ENCODE measurements around the gene TNIK.
"Not testable (repeated sequence)": the region's sequence is repeated elsewhere in the genome, so short reads cannot be mapped to it uniquely, and the experiment has no call there.

TNIK gene

GRCh38 chr3:171125010-171125409 is 335.2 kb downstream of the TNIK start:
- no peak for DNase-seq (ENCODE audit: low read depth)

GRCh38 chr3:171123915-171124314 is 336.3 kb downstream of the TNIK start:
- no peak for DNase-seq (ENCODE audit: low read depth)

GRCh38 chr3:171122861-171123260 is 337.3 kb downstream of the TNIK start:
- no peak for DNase-seq (ENCODE audit: low read depth)

- no peak for DNase-seq (ENCODE audit: low read depth)
These were observed 338.0 kb downstream of the TNIK start for GRCh38 chr3:171122240-171122639.

GRCh38 chr3:171121801-171122200 is 338.4 kb downstream of the TNIK start:
- no peak for DNase-seq (ENCODE audit: low read depth)

GRCh38 chr3:171119402-171119801 is 340.8 kb downstream of the TNIK start:
- not testable (repeated sequence) for DNase-seq (ENCODE audit: low read depth)

GRCh38 chr3:171118993-171119392 is 341.2 kb downstream of the TNIK start:
- not testable (repeated sequence) for DNase-seq (ENCODE audit: low read depth)

GRCh38 chr3:171116824-171117395 is 343.3 kb downstream of the TNIK start:
- DNase-seq (ENCODE audit: low read depth) = no peak

- peak; percentile 43 for DNase-seq (ENCODE audit: low read depth)
These were observed 343.8 kb downstream of the TNIK start for GRCh38 chr3:171116365-171116764.

GRCh38 chr3:171115667-171116066 is 344.5 kb downstream of the TNIK start:
- DNase-seq (ENCODE audit: low read depth) = no peak

GRCh38 chr3:171113716-171114115 is 346.5 kb downstream of the TNIK start:
- no peak for DNase-seq (ENCODE audit: low read depth)

GRCh38 chr3:171110715-171111114 is 349.5 kb downstream of the TNIK start:
- no peak for DNase-seq (ENCODE audit: low read depth)

- DNase-seq (ENCODE audit: low read depth) = no peak
These were observed 352.1 kb downstream of the TNIK start for GRCh38 chr3:171108066-171108465.

- no peak for DNase-seq (ENCODE audit: low read depth)
These were observed 357.0 kb downstream of the TNIK start for GRCh38 chr3:171103185-171103584.

- peak; percentile 70 for DNase-seq (ENCODE audit: low read depth)
These were observed 358.1 kb downstream of the TNIK start for GRCh38 chr3:171101982-171102641.

- no peak for DNase-seq (ENCODE audit: low read depth)
These were observed 360.3 kb downstream of the TNIK start for GRCh38 chr3:171099911-171100310.

- DNase-seq (ENCODE audit: low read depth) = no peak
These were observed 365.1 kb downstream of the TNIK start for GRCh38 chr3:171095063-171095462.

- DNase-seq (ENCODE audit: low read depth) = no peak
These were observed 365.8 kb downstream of the TNIK start for GRCh38 chr3:171094411-171094810.

GRCh38 chr3:171093462-171093861 is 366.7 kb downstream of the TNIK start:
- DNase-seq (ENCODE audit: low read depth) = no peak

- no peak for DNase-seq (ENCODE audit: low read depth)
These were observed 367.7 kb downstream of the TNIK start for GRCh38 chr3:171092467-171092911.

GRCh38 chr3:171090321-171090720 is 369.9 kb downstream of the TNIK start:
- no peak for DNase-seq (ENCODE audit: low read depth)

- DNase-seq (ENCODE audit: low read depth) = peak; percentile 60
These were observed 371.0 kb downstream of the TNIK start for GRCh38 chr3:171088964-171089754.

- DNase-seq (ENCODE audit: low read depth) = no peak
These were observed 371.7 kb downstream of the TNIK start for GRCh38 chr3:171088496-171088895.

Measured in stromal cell of bone marrow (primary cell).